ENCODE measurements around the gene CACNB2.
"Not testable (repeated sequence)": the region's sequence is repeated elsewhere in the genome, so short reads cannot be mapped to it uniquely, and the experiment has no call there.

The CACNB2 gene

DNA sequence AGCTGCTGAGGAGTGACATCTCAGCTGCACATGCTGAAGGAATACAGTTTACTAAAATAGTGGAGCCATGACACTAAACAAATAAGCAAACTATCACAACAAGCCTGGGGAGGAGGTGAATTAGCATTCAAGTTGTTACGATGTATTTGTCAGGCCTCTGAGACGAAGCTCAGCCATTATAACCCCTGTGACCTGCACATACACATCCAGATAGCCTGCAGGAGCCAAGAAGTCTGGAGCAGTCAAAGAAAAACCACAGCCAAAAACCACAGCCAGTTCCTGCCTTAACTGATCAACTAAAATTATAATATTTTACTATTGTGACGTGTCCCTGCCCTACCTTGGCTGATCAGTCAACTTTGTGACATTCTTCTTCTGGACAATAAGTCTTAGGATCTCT lies 442.6 kb downstream of the CACNB2 start:
- no peak overlapping the region for H3K14ac ChIP-seq (ENCODE audit: low read length in 2 of 2)
- H3K79me1 ChIP-seq (replicated peaks; ENCODE audit: low read length, poor library complexity, severe bottlenecking): no peaks in the 10 kb centered on the region
- H3K18ac ChIP-seq (ENCODE audit: low read depth in 1 of 2, low read length in 2 of 2): no peak overlapping the region
- no peak overlapping the region for H2BK5ac ChIP-seq (ENCODE audit: low read depth, low read length, poor library complexity, severe bottlenecking)
- no peak overlapping the region for H2AK5ac ChIP-seq (ENCODE audit: low read length, severe bottlenecking)
- no peak overlapping the region for H2AFZ ChIP-seq (ENCODE audit: low read depth, low read length)
- no peak overlapping the region for H2BK120ac ChIP-seq (ENCODE audit: low read depth, low read length)
- H3K9me3 ChIP-seq (ENCODE audit: control insufficient read depth, low read length): peaks cover 10% of the 10 kb centered on the region
- H3K9ac ChIP-seq (ENCODE audit: low read length): no peak overlapping the region
- no peak overlapping the region for H4K8ac ChIP-seq (ENCODE audit: low read length)
- 31% methylated on average over 3 of the region's 3 CpGs for WGBS
- no peaks in the 10 kb centered on the region for H3K27me3 ChIP-seq (ENCODE audit: control insufficient read depth in 1 of 2, insufficient read depth in 1 of 2, low read length in 2 of 2)
- DNase-seq: peak; percentile 21
- H4K91ac ChIP-seq (ENCODE audit: low read length): no peak overlapping the region
- H2BK15ac ChIP-seq (ENCODE audit: low read depth, poor library complexity, severe bottlenecking): no peak overlapping the region
- H3K4me1 ChIP-seq (ENCODE audit: control insufficient read depth, insufficient read depth, low read depth, low read length): no peaks in the 10 kb centered on the region
- no peak overlapping the region for H3K4me3 ChIP-seq (ENCODE audit: insufficient read depth in 1 of 2, low read depth in 1 of 2, low read length in 2 of 2)
- no peak overlapping the region for H3K27ac ChIP-seq (ENCODE audit: low read length, poor library complexity, severe bottlenecking)
- H3K4ac ChIP-seq (ENCODE audit: low read depth in 1 of 2, low read length in 2 of 2): no peak overlapping the region
- H2BK12ac ChIP-seq (ENCODE audit: low read length in 2 of 2): no peak overlapping the region
- no peak overlapping the region for H3K23ac ChIP-seq (ENCODE audit: low read length in 2 of 2)
- peaks cover 17 to 18% of the 10 kb centered on the region in 2 experiments for H3K36me3 ChIP-seq (ENCODE audit: control insufficient read depth in 1 of 2, insufficient read depth in 2 of 2, low read depth in 1 of 2, low read length in 2 of 2)
- H3K4me2 ChIP-seq (ENCODE audit: low read length, poor library complexity, severe bottlenecking): no peak overlapping the region

DNA sequence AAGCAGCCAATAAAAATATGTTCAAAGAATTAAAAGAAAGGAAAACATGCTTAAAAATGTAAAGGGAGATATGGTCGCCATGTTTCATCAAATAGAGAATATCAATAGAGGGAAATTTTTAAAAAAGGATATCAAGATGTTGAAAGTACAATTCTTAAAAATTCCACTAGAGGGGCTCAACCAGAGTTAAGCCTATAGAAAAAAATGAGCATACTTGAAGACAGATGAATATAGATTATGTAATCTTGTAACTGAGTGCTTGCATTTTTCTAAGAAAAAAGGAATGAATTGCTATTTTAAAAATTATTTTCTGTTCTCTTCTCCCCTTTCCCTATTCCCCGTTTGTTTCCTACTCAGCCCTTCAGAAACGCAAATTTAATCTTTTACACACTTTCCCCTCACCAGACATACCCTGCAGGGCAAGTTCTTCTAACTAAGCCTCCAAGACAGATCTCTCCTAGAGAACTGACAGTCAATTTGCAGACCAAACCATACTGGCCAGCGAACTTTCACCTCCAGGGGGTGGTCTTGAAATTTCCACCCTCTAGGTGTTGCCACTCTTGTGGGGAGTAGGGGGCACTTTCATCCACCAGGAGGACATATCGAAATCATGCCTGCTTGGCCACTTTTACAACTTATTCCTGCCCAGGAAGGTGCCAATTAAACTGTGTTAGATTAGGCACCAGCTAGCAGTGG lies 443.5 kb downstream of the CACNB2 start:
- Histone ChIP-seq H3K4me3 (ENCODE audit: insufficient read depth in 1 of 2, low read depth in 1 of 2, low read length in 2 of 2) (no peak overlapping the region), H2AK5ac (ENCODE audit: low read length, severe bottlenecking) (no peak overlapping the region), H2BK12ac (ENCODE audit: low read length in 2 of 2) (no peak overlapping the region), H2AFZ (ENCODE audit: low read depth, low read length) (no peak overlapping the region), H2BK5ac (ENCODE audit: low read depth, low read length, poor library complexity, severe bottlenecking) (no peak overlapping the region), H4K91ac (ENCODE audit: low read length) (no peak overlapping the region), H2BK120ac (ENCODE audit: low read depth, low read length) (no peak overlapping the region), H3K14ac (ENCODE audit: low read length in 2 of 2) (no peak overlapping the region), H3K4ac (ENCODE audit: low read depth in 1 of 2, low read length in 2 of 2) (no peak overlapping the region), H3K18ac (ENCODE audit: low read depth in 1 of 2, low read length in 2 of 2) (no peak overlapping the region), H4K8ac (ENCODE audit: low read length) (no peak overlapping the region), H3K23ac (ENCODE audit: low read length in 2 of 2) (no peak overlapping the region), H3K36me3 (ENCODE audit: control insufficient read depth in 1 of 2, insufficient read depth in 2 of 2, low read depth in 1 of 2, low read length in 2 of 2) (peaks cover 16 to 17% of the 10 kb centered on the region in 2 experiments), H3K27me3 (ENCODE audit: control insufficient read depth in 1 of 2, insufficient read depth in 1 of 2, low read length in 2 of 2) (no peaks in the 10 kb centered on the region), H3K4me2 (ENCODE audit: low read length, poor library complexity, severe bottlenecking) (no peak overlapping the region), H3K4me1 (ENCODE audit: control insufficient read depth, insufficient read depth, low read depth, low read length) (no peaks in the 10 kb centered on the region), H3K27ac (ENCODE audit: low read length, poor library complexity, severe bottlenecking) (no peak overlapping the region), H2BK15ac (ENCODE audit: low read depth, poor library complexity, severe bottlenecking) (no peak overlapping the region), H3K79me1 (replicated peaks; ENCODE audit: low read length, poor library complexity, severe bottlenecking) (no peaks in the 10 kb centered on the region), H3K9me3 (ENCODE audit: control insufficient read depth, low read length) (peaks cover under 1% of the 10 kb centered on the region), H3K9ac (ENCODE audit: low read length) (no peak overlapping the region)
- peak; percentile 22 for DNase-seq
- 76% methylated on average over 5 of the region's 5 CpGs for WGBS

DNA sequence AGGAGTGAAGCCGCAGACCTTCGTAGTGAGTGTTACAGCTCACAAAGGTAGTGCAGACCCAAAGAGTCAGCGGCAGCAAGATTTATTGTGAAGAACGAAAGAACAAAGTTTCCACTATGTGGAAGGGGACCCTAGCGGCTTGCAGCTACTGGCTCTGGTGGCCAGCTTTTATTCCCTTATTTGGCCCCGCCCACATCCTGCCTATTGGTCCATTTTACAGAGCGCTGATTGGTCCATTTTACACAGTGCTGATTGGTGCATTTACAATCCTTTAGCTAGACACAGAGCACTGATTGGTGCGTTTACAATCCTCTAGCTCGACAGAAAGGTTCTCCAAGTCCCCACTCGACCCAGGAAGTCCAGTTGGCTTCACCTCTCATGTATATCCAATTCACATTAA lies 446.4 kb downstream of the CACNB2 start:
- H2AFZ ChIP-seq (ENCODE audit: low read depth, low read length); H3K4me1 ChIP-seq (ENCODE audit: control insufficient read depth, insufficient read depth, low read depth, low read length); H4K91ac ChIP-seq (ENCODE audit: low read length); H3K9ac ChIP-seq (ENCODE audit: low read length); H3K4me2 ChIP-seq (ENCODE audit: low read length, poor library complexity, severe bottlenecking); H2BK12ac ChIP-seq (ENCODE audit: low read length in 2 of 2); H2AK5ac ChIP-seq (ENCODE audit: low read length, severe bottlenecking); H3K18ac ChIP-seq (ENCODE audit: low read depth in 1 of 2, low read length in 2 of 2); H3K27me3 ChIP-seq (ENCODE audit: control insufficient read depth in 1 of 2, insufficient read depth in 1 of 2, low read length in 2 of 2); H3K4ac ChIP-seq (ENCODE audit: low read depth in 1 of 2, low read length in 2 of 2); H3K27ac ChIP-seq (ENCODE audit: low read length, poor library complexity, severe bottlenecking); H2BK120ac ChIP-seq (ENCODE audit: low read depth, low read length); H3K14ac ChIP-seq (ENCODE audit: low read length in 2 of 2); H2BK15ac ChIP-seq (ENCODE audit: low read depth, poor library complexity, severe bottlenecking); H3K23ac ChIP-seq (ENCODE audit: low read length in 2 of 2); H4K8ac ChIP-seq (ENCODE audit: low read length); H2BK5ac ChIP-seq (ENCODE audit: low read depth, low read length, poor library complexity, severe bottlenecking); H3K9me3 ChIP-seq (ENCODE audit: control insufficient read depth, low read length); H3K4me3 ChIP-seq (ENCODE audit: insufficient read depth in 1 of 2, low read depth in 1 of 2, low read length in 2 of 2); H3K79me1 ChIP-seq (replicated peaks; ENCODE audit: low read length, poor library complexity, severe bottlenecking); DNase-seq: not testable (repeated sequence)
- H3K36me3 ChIP-seq (ENCODE audit: control insufficient read depth in 1 of 2, insufficient read depth in 2 of 2, low read depth in 1 of 2, low read length in 2 of 2): peaks cover 6 to 14% of the 10 kb centered on the region in 2 experiments
- WGBS: 97% methylated on average over 10 of the region's 10 CpGs

DNA sequence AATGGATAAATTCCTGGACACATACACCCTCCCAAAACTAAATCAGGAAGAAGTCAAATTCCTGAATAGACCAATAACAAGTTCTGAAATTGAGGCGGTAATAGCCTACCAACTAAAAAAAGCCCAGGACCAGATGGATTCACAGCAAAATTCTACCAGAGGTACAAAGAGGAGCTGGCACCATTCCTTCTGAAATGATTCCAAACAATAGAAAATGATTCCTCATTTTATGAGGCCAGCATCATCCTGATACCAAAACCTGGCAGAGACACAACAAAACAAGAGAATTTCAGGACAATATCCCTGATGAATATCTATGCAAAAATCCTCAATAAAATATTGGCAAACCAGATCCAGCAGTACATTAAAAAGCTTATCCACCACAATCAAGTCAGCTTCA lies 450.9 kb downstream of the CACNB2 start:
- H4K8ac ChIP-seq (ENCODE audit: low read length); H2AFZ ChIP-seq (ENCODE audit: low read depth, low read length); H3K4me1 ChIP-seq (ENCODE audit: control insufficient read depth, insufficient read depth, low read depth, low read length); H3K14ac ChIP-seq (ENCODE audit: low read length in 2 of 2); H3K27me3 ChIP-seq (ENCODE audit: control insufficient read depth in 1 of 2, insufficient read depth in 1 of 2, low read length in 2 of 2); H2BK5ac ChIP-seq (ENCODE audit: low read depth, low read length, poor library complexity, severe bottlenecking); H3K79me1 ChIP-seq (replicated peaks; ENCODE audit: low read length, poor library complexity, severe bottlenecking); H3K27ac ChIP-seq (ENCODE audit: low read length, poor library complexity, severe bottlenecking); H3K9me3 ChIP-seq (ENCODE audit: control insufficient read depth, low read length); H3K4me3 ChIP-seq (ENCODE audit: insufficient read depth in 1 of 2, low read depth in 1 of 2, low read length in 2 of 2); H3K4me2 ChIP-seq (ENCODE audit: low read length, poor library complexity, severe bottlenecking); H3K18ac ChIP-seq (ENCODE audit: low read depth in 1 of 2, low read length in 2 of 2); H2BK15ac ChIP-seq (ENCODE audit: low read depth, poor library complexity, severe bottlenecking); H3K9ac ChIP-seq (ENCODE audit: low read length); H4K91ac ChIP-seq (ENCODE audit: low read length); H2BK12ac ChIP-seq (ENCODE audit: low read length in 2 of 2); H3K23ac ChIP-seq (ENCODE audit: low read length in 2 of 2); DNase-seq; H2AK5ac ChIP-seq (ENCODE audit: low read length, severe bottlenecking); H3K4ac ChIP-seq (ENCODE audit: low read depth in 1 of 2, low read length in 2 of 2); H2BK120ac ChIP-seq (ENCODE audit: low read depth, low read length): not testable (repeated sequence)
- WGBS: 98% methylated on average over 1 of the region's 1 CpG
- H3K36me3 ChIP-seq (ENCODE audit: control insufficient read depth in 1 of 2, insufficient read depth in 2 of 2, low read depth in 1 of 2, low read length in 2 of 2): peaks cover 3 to 14% of the 10 kb centered on the region in 2 experiments

All from mesenchymal stem cell (in vitro differentiated cells and primary cell).